Measurements from ENCODE around the gene TIMM10. TPM values are rescaled to one million over a fixed set of nuclear protein-coding genes. Genes with fewer than 3 reads are reported as not detected.

TIMM10 gene
- total RNA-seq, 6 experiments from 2014 or later, result 19.6 to 48.5 (median 39.0) TPM

DNA sequence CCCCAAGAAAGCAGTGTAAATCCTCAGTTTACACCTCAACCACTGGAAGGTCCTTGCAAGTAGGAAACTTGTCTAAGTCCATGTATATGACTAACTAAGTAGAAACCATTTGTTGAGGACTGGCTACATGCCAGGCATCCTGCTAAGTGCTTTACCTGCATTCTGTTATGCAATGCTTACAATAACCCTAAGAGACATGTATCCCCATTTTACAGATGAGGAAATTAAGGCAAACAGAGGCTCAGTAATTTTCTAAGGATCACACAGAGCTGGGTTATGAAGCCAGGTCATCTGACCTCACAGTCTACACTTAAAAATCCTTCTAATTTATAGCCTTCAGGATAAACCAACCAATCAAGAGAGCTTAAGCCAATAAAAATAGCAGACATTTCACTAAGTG lies 1.5 kb downstream of the TIMM10 start:
- ATAC-seq (no peak), DNase-seq (no peak)
- intact Hi-C loops (cut with DNase I), result loop anchor here (5.0 to 10.0 kb wide), 3 partner anchors 37 to 187 kb away; no protein-coding TSS in a partner anchor
- Histone ChIP-seq H3K27me3 (no peaks in the 10 kb centered on the region), H3K27ac (no peak overlapping the region), H3K4me3 (no peak overlapping the region), H3K4me1 (peaks cover 0 to 21% (median 0%) of the 10 kb centered on the region in 4 donors), H3K36me3 (peaks cover 0 to 8% (median 0%) of the 10 kb centered on the region in 4 donors), H3K9me3 (no peaks in the 10 kb centered on the region)
- TF ChIP-seq, protein P1, sequence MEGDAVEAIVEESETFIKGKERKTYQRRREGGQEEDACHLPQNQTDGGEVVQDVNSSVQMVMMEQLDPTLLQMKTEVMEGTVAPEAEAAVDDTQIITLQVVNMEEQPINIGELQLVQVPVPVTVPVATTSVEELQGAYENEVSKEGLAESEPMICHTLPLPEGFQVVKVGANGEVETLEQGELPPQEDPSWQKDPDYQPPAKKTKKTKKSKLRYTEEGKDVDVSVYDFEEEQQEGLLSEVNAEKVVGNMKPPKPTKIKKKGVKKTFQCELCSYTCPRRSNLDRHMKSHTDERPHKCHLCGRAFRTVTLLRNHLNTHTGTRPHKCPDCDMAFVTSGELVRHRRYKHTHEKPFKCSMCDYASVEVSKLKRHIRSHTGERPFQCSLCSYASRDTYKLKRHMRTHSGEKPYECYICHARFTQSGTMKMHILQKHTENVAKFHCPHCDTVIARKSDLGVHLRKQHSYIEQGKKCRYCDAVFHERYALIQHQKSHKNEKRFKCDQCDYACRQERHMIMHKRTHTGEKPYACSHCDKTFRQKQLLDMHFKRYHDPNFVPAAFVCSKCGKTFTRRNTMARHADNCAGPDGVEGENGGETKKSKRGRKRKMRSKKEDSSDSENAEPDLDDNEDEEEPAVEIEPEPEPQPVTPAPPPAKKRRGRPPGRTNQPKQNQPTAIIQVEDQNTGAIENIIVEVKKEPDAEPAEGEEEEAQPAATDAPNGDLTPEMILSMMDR (IDR thresholded peaks at IDR 0.05), result no peak
- TF ChIP-seq POLR2A (IDR thresholded peaks at IDR 0.05), result no peak

DNA sequence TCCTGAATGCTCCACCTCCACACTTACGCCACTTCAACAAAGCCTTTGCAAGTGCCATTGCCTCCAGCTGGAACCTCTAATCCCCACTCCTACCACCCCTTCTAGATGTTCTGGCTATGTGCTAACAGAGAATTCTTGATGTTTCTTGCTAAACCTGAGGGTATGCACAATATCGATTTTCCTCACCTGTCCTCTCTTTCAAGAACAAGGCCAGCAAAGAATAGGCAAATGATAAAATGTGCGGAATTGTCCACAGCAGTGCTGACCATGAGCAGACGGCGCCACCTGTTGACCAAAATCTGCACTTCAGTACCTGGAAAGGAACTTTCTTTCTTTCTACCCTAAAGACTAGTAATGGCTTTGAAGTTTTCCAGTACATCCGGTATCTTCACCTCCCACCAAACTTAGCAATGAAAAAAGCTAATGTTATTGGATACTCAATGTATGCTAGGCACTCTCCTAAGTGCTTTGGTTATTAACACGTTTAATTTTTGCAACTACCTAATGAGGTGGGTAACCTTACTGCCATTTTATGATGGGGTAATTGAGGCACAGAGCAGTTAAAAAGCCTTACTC lies 3.4 kb downstream of the TIMM10 start:
- WGBS (ENCODE audit: insufficient coverage, low coverage, low lambda C conversion rate, missing lambda C conversion rate), result 13% methylated on average over 7 of the region's 7 CpGs
- H3K27ac ChIP-seq, result no peak overlapping the region
- no peaks in the 10 kb centered on the region for H3K9me3 ChIP-seq
- no peak overlapping the region for H3K4me3 ChIP-seq
- peak; percentile 41 to 53 (median 47) for ATAC-seq
- no peak for TF ChIP-seq POLR2A (IDR thresholded peaks at IDR 0.05)
- TF ChIP-seq, protein P1 (IDR thresholded peaks at IDR 0.05), result peak; percentile 96
- peaks cover 0 to 8% (median 0%) of the 10 kb centered on the region in 4 donors for H3K36me3 ChIP-seq
- H3K4me1 ChIP-seq, result peaks cover 0 to 21% (median 0%) of the 10 kb centered on the region in 4 donors
- H3K27me3 ChIP-seq, result no peaks in the 10 kb centered on the region
- peak; percentile 65 to 77 (median 69) for DNase-seq
- intact Hi-C loops (cut with DNase I), result loop anchor here (5.0 to 10.0 kb wide), 3 partner anchors 35 to 185 kb away; no protein-coding TSS in a partner anchor

DNA sequence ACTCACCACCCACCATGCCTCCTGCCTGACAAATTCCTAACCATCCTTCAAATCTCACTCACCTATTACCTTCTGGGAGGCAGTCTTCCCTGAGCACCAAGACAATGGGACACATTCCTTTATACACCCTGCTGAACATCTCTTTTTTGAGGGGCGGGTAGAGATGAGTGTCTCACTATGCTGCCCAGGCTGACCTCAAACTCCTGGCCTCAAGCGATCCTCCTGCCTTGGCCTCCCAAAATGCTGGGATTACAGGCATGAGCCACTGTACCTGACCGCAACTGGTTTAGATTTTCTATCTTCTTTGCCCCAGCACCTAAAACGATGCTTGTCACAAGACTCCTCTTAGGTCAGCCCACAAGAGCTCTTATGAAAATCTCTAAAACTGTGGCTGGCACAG lies 7.1 kb downstream of the TIMM10 start:
- ATAC-seq, result no peak
- no peaks in the 10 kb centered on the region for H3K9me3 ChIP-seq
- TF ChIP-seq, protein P1 (IDR thresholded peaks at IDR 0.05), result no peak
- no peak for TF ChIP-seq POLR2A (IDR thresholded peaks at IDR 0.05)
- no peaks in the 10 kb centered on the region for H3K4me1 ChIP-seq
- intact Hi-C loops (cut with DNase I), result loop anchor here in 1 of 2 donors (10.0 kb wide), 1 partner anchor 49 kb away; no protein-coding TSS in a partner anchor
- peaks cover 0 to under 1% (median 0%) of the 10 kb centered on the region in 4 donors for H3K36me3 ChIP-seq
- H3K27me3 ChIP-seq, result no peaks in the 10 kb centered on the region
- DNase-seq, result no peak
- H3K27ac ChIP-seq, result no peak overlapping the region
- 86% methylated on average over 4 of the region's 4 CpGs for WGBS (ENCODE audit: insufficient coverage, low coverage, low lambda C conversion rate, missing lambda C conversion rate)
- no peak overlapping the region for H3K4me3 ChIP-seq

DNA sequence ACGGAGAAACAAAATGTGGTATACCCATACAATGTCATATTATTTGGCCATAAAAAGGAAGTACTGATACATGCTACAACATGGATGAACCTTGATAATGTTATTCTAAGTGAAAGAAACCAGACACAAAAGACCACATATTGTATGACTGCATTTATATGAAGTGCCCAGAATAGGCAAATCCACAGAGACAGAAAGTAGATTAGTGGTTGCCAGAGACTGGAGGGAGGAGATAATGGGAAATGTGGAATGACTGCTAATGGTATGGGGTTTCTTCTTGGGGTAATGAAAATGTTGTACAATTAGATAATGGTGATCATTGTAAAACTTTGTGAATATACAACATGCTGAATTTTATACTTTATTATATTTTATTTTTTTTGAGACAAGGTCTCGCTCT lies 9.4 kb downstream of the TIMM10 start:
- H3K27ac ChIP-seq, result no peak overlapping the region
- DNase-seq, result no peak
- no peak overlapping the region for H3K4me3 ChIP-seq
- no peaks in the 10 kb centered on the region for H3K27me3 ChIP-seq
- H3K4me1 ChIP-seq, result peaks cover 0 to 2% (median 0%) of the 10 kb centered on the region in 4 donors
- TF ChIP-seq POLR2A (IDR thresholded peaks at IDR 0.05), result no peak
- TF ChIP-seq, protein P1 (IDR thresholded peaks at IDR 0.05), result no peak
- no peaks in the 10 kb centered on the region for H3K36me3 ChIP-seq
- ATAC-seq, result no peak
- 91% methylated on average over 2 of the region's 2 CpGs for WGBS (ENCODE audit: insufficient coverage, low coverage, low lambda C conversion rate, missing lambda C conversion rate)
- intact Hi-C loops (cut with DNase I), result loop anchor here in 1 of 2 donors (10.0 kb wide), 1 partner anchor 46 kb away; no protein-coding TSS in a partner anchor
- no peaks in the 10 kb centered on the region for H3K9me3 ChIP-seq

All from right lobe of liver (tissue), 6 donors.